CD4-positive, alpha-beta memory T cell (primary cell): ENCODE results near the gene GAK. TPM values are rescaled to one million over a fixed set of nuclear protein-coding genes. Genes with fewer than 3 reads are reported as not detected.

Source experiments
- CTCF ChIA-PET: fragments of 350-600 bp; sonication (Branson Sonifier 250); formaldehyde crosslinking; loops from one replicate; lab custom pipeline; 2021; ENCODE audit warnings: inconsistent platforms; ENCODE audit not compliant: partially characterized antibody; lab: Charles Lee
- POLR2A ChIA-PET: fragments of 350-600 bp; sonication (Branson Sonifier 250); formaldehyde crosslinking; loops from one replicate; lab custom pipeline; 2021; ENCODE audit not compliant: partially characterized antibody; lab: Charles Lee
- DNase-seq, 5 donors: peaks; one replicate each; pipeline versions ENCODE4 v3.0.0 to v3.0.0-alpha.2; 2020 to 2022; ENCODE audit warnings: mixed read lengths in 1 of 5
- H3K27ac ChIP-seq: one replicate; pipeline ENCODE4 v1.7.0; 2013; ENCODE audit warnings: low read depth, low read length
- H3K27me3 ChIP-seq: 2 replicates; pipeline ENCODE4 v1.7.0; 2013; ENCODE audit warnings: mild to moderate bottlenecking, low read length, moderate library complexity; ENCODE audit not compliant: insufficient read depth
- H3K36me3 ChIP-seq: 2 replicates; pipeline ENCODE4 v1.7.0; 2013; ENCODE audit warnings: mild to moderate bottlenecking, low read length, moderate library complexity; ENCODE audit not compliant: insufficient read depth
- H3K4me1 ChIP-seq: 2 replicates; pipeline ENCODE4 v1.7.0; 2013; ENCODE audit warnings: mild to moderate bottlenecking, low read length, moderate library complexity; ENCODE audit not compliant: insufficient read depth
- H3K4me3 ChIP-seq, 2 donors: one replicate each; pipeline ENCODE4 v1.7.0; 2013; ENCODE audit warnings: low read length in 2 of 2, mild to moderate bottlenecking in 1 of 2
- H3K9me3 ChIP-seq, 2 donors: one replicate each; pipeline ENCODE4 v1.7.0; 2013; ENCODE audit warnings: low read length in 2 of 2, control low read depth in 1 of 2; ENCODE audit not compliant: control insufficient read depth in 1 of 2
- H3K27ac Mint-ChIP-seq, 7 donors: one replicate each; pipeline ENCODE4 v1.8.0; 2020 to 2021; ENCODE audit warnings: mixed read lengths in 7 of 7, mild to moderate bottlenecking in 6 of 7, inconsistent platforms in 3 of 7, moderate library complexity in 3 of 7
- H3K27me3 Mint-ChIP-seq, 2 donors: one replicate each; pipeline ENCODE4 v1.8.0; 2020 to 2021; ENCODE audit warnings: mixed read lengths in 2 of 2
- H3K36me3 Mint-ChIP-seq, 2 donors: one replicate each; pipeline ENCODE4 v1.8.0; 2020 to 2021; ENCODE audit warnings: mixed read lengths in 2 of 2, inconsistent platforms in 1 of 2, mild to moderate bottlenecking in 1 of 2
- H3K4me1 Mint-ChIP-seq, 4 donors: one replicate each; pipeline ENCODE4 v1.8.0; 2020 to 2021; ENCODE audit warnings: mixed read lengths in 4 of 4, mild to moderate bottlenecking in 1 of 4
- H3K4me3 Mint-ChIP-seq, 8 donors: one replicate each; pipeline ENCODE4 v1.8.0; 2020 to 2021; ENCODE audit warnings: mixed read lengths in 8 of 8, mild to moderate bottlenecking in 7 of 8, moderate library complexity in 6 of 8, inconsistent platforms in 3 of 8
- H3K9me3 Mint-ChIP-seq, 8 donors: one replicate each; pipeline ENCODE4 v1.8.0; 2020 to 2021; ENCODE audit warnings: mixed read lengths in 8 of 8, mild to moderate bottlenecking in 5 of 8, inconsistent platforms in 3 of 8, moderate library complexity in 1 of 8
- intact Hi-C: fragments of 100-400 bp; cut with micrococcal nuclease; formaldehyde crosslinking; loops from one replicate; pipeline ENCODE4 v1.15.1; 2023
- polyA plus RNA-seq, 2 donors: library from polyadenylated mRNA; unstranded; fragments of 300-500 nt; fragmentation: Illumina TruSeq; gene quantifications; one replicate each; pipeline ENCODE4 v1.2.3, GENCODE V29; 2021
- total RNA-seq, 2 experiments: library from RNA; stranded (reverse); gene quantifications; one replicate each; pipeline ENCODE4 v1.2.3, GENCODE V29; 2021

Gene GAK
- total and polyA plus RNA-seq, 4 experiments from 2014 or later: 32.5 to 188 (median 130) TPM

- Mint-ChIP-seq H3K27me3 (no peaks in the 10 kb centered on the region), H3K27ac (no peak overlapping the region), H3K9me3 (peaks cover 0 to 2% (median 0%) of the 10 kb centered on the region in 8 donors), H3K36me3 (peaks cover 32 to 45% of the 10 kb centered on the region in 2 donors), H3K4me3 (no peak overlapping the region), H3K4me1 (peaks cover 0 to 11% (median 5%) of the 10 kb centered on the region in 4 donors)
- Histone ChIP-seq H3K27ac (no peak overlapping the region), H3K4me3 (no peak overlapping the region), H3K4me1 (no peaks in the 10 kb centered on the region), H3K27me3 (no peaks in the 10 kb centered on the region), H3K36me3 (peaks cover 15% of the 10 kb centered on the region), H3K9me3 (no peaks in the 10 kb centered on the region)
- ChIA-PET CTCF (no interaction called here), POLR2A (no interaction called here)
- no peak for DNase-seq
- intact Hi-C loops: no loop called here
Measured at GRCh38 chr4:901192-901910, 30.8 kb downstream of the GAK start.

DNA sequence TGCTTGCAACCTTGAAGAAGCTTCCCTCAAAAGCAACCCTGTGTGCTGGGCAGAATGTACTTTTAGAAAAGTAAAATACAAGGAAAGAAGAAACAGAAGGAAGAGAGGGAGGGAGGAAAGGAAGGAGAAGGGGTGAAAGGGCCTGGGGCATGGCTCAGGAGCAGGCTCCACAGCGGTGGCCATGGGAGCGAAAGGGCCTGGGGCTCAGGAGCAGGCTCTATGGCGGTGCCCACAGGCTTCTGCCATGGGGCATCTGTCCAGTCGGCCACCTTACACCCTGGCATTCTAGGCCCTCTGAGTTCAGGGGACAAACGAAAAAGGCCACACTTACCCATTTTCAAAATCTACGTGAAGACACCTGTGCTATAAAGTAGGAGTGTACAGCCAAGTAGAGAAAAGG, 31.4 kb downstream of the GAK start:
- Histone ChIP-seq H3K27ac (no peak overlapping the region), H3K4me3 (no peak overlapping the region), H3K36me3 (peaks cover 18% of the 10 kb centered on the region), H3K27me3 (no peaks in the 10 kb centered on the region), H3K9me3 (no peaks in the 10 kb centered on the region), H3K4me1 (no peaks in the 10 kb centered on the region)
- peak overlapping the region in 1 of 7 donors; percentile 32 for H3K27ac Mint-ChIP-seq
- ChIA-PET POLR2A (no interaction called here), CTCF (no interaction called here)
- H3K4me1 Mint-ChIP-seq: peaks cover 0 to 11% (median 5%) of the 10 kb centered on the region in 4 donors
- intact Hi-C loops: no loop called here
- H3K9me3 Mint-ChIP-seq: peaks cover 0 to 2% (median 0%) of the 10 kb centered on the region in 8 donors
- H3K36me3 Mint-ChIP-seq: peaks cover 30 to 43% of the 10 kb centered on the region in 2 donors
- no peak overlapping the region for H3K4me3 Mint-ChIP-seq
- no peaks in the 10 kb centered on the region for H3K27me3 Mint-ChIP-seq
- no peak for DNase-seq

DNA sequence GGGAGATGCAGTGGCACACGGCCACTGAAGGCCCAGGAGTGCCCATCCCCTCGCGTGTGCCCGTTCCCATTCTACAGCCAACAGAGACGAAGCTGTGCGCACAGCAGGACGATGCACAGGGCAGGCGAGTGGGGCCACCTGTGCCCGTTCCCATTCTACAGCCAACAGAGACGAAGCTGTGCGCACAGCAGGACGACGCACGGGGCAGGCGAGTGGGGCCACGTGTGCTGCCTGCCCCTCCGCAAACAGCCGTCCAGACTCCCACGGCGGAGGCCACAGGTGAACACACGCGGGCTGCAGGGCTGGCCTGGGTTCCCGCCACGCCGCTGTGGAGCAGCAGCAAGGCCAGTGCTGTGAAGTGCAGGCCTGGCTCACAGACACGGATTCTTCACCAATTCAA, 32.0 kb downstream of the GAK start:
- POLR2A ChIA-PET: no interaction called here
- H3K36me3 ChIP-seq: peaks cover 25% of the 10 kb centered on the region
- H3K27ac Mint-ChIP-seq: no peak overlapping the region
- H3K27me3 ChIP-seq: no peaks in the 10 kb centered on the region
- H3K4me3 Mint-ChIP-seq: no peak overlapping the region
- H3K9me3 ChIP-seq: no peaks in the 10 kb centered on the region
- intact Hi-C loops: no loop called here
- H3K4me3 ChIP-seq: no peak overlapping the region
- peaks cover 26 to 45% of the 10 kb centered on the region in 2 donors for H3K36me3 Mint-ChIP-seq
- CTCF ChIA-PET: no interaction called here
- no peak overlapping the region for H3K27ac ChIP-seq
- H3K27me3 Mint-ChIP-seq: no peaks in the 10 kb centered on the region
- H3K4me1 Mint-ChIP-seq: peaks cover 0 to 11% (median 5%) of the 10 kb centered on the region in 4 donors
- DNase-seq: no peak
- H3K4me1 ChIP-seq: no peaks in the 10 kb centered on the region
- peaks cover 0 to 2% (median 0%) of the 10 kb centered on the region in 8 donors for H3K9me3 Mint-ChIP-seq

DNA sequence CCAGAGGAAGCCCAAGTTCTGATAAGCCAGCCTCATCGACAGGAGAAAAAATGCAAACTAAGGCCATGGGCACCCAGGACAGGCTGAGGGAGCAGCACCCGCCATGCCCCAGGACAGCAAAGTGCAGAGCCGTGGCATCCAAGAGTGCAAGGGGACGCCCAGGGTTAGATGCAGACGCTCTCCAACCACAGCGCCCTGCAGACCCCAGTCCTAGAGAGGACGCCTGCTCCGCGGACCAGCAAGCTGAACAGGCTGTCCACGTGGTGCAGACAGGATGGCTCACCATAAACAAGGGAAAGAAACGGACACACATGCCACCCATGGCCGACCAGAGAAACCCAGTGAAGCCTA, 32.6 kb downstream of the GAK start:
- Mint-ChIP-seq H3K4me1 (peaks cover 0 to 11% (median 5%) of the 10 kb centered on the region in 4 donors), H3K9me3 (peaks cover 0 to 2% (median 0%) of the 10 kb centered on the region in 8 donors), H3K27me3 (no peaks in the 10 kb centered on the region), H3K36me3 (peaks cover 22 to 44% of the 10 kb centered on the region in 2 donors), H3K4me3 (no peak overlapping the region), H3K27ac (peak overlapping the region in 1 of 7 donors; percentile 6)
- no peak for DNase-seq
- Histone ChIP-seq H3K27me3 (no peaks in the 10 kb centered on the region), H3K4me3 (no peak overlapping the region), H3K4me1 (no peaks in the 10 kb centered on the region), H3K27ac (no peak overlapping the region), H3K36me3 (peaks cover 21% of the 10 kb centered on the region), H3K9me3 (no peaks in the 10 kb centered on the region)
- intact Hi-C loops: no loop called here
- POLR2A ChIA-PET: no interaction called here
- CTCF ChIA-PET: no interaction called here

DNA sequence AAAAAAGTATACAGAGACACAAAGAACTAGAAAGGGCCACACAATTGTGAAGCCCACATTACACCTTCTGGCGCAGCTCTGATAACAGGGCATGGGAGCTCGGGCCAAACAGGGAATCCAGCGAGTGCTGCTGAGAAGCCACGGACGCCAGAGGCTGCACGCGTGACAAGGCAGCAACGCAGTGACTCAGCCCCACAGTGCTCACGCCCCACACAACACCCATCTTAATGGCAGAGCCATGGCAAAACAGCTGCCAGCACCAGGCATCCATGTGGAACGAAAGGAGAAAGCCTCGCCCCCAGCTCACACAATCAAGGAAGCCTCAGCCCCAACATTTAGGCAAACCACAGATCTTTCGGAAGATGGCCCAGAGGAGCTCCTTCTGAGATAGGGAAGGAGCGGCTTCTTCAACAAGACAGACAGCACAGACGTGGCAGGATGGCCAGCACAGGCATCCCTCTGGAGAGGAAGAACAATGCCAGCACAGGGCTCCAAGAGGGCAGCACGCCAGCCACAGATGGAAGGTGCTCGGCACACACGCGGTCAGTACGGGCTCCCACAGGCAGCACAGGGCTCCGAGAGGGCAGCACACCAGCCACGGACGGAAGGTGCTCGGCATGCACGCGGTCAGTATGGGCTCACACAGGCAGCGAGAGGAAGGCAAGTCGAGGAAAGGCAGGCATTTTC, 33.1 kb downstream of the GAK start:
- H3K4me1 Mint-ChIP-seq: peaks cover 0 to 11% (median 5%) of the 10 kb centered on the region in 4 donors
- no peaks in the 10 kb centered on the region for H3K27me3 Mint-ChIP-seq
- Histone ChIP-seq H3K27ac (no peak overlapping the region), H3K9me3 (no peaks in the 10 kb centered on the region), H3K4me3 (no peak overlapping the region), H3K36me3 (peaks cover 24% of the 10 kb centered on the region), H3K27me3 (no peaks in the 10 kb centered on the region), H3K4me1 (no peaks in the 10 kb centered on the region)
- no peak for DNase-seq
- ChIA-PET POLR2A (interaction anchor here (0.6 kb wide), 1 partner anchor 1878 kb away, joined by 3 read pairs; no protein-coding TSS in a partner anchor), CTCF (no interaction called here)
- peaks cover 22 to 45% of the 10 kb centered on the region in 2 donors for H3K36me3 Mint-ChIP-seq
- peak overlapping the region in 3 of 7 donors; percentile 6 to 32 (median 29) for H3K27ac Mint-ChIP-seq
- H3K4me3 Mint-ChIP-seq: peak overlapping the region in 1 of 8 donors; percentile 31
- H3K9me3 Mint-ChIP-seq: peaks cover 0 to 2% (median 0%) of the 10 kb centered on the region in 8 donors
- intact Hi-C loops: no loop called here

- Histone ChIP-seq H3K4me3 (no peak overlapping the region), H3K9me3 (no peaks in the 10 kb centered on the region), H3K36me3 (peaks cover 28% of the 10 kb centered on the region), H3K27me3 (no peaks in the 10 kb centered on the region), H3K4me1 (no peaks in the 10 kb centered on the region), H3K27ac (no peak overlapping the region)
- Mint-ChIP-seq H3K4me1 (peaks cover 0 to 9% (median 5%) of the 10 kb centered on the region in 4 donors), H3K4me3 (no peak overlapping the region), H3K9me3 (peaks cover 0 to 2% (median 0%) of the 10 kb centered on the region in 8 donors), H3K27ac (no peak overlapping the region), H3K27me3 (no peaks in the 10 kb centered on the region), H3K36me3 (peaks cover 22 to 43% of the 10 kb centered on the region in 2 donors)
- intact Hi-C loops: no loop called here
- ChIA-PET CTCF (no interaction called here), POLR2A (no interaction called here)
- DNase-seq: no peak
Measured at GRCh38 chr4:898123-898522, 34.0 kb downstream of the GAK start.

DNA sequence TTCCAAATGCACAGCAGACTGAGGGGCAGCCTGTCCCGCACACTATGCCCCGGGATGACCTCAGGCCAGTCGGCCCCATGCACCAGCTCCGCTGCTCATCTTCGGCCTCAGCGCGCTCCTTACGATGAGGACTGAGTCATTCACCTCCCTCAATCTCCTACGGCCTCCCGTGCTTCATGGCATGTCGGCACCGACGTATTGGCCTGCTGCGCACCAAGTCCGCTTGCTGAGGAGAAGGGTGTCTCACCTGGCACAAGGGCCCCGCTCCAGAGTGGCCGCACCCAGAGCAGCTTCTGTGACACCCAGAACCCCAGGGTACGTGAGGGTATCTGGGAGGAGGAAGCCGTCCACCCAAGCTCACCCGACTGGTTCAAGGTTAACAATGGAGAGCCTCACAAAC, 35.5 kb downstream of the GAK start:
- Mint-ChIP-seq H3K27ac (peak overlapping the region in 1 of 7 donors; percentile 18), H3K4me1 (peaks cover 0 to 4% (median 3%) of the 10 kb centered on the region in 4 donors), H3K36me3 (peaks cover 17 to 40% of the 10 kb centered on the region in 2 donors), H3K9me3 (peaks cover 0 to 2% (median 0%) of the 10 kb centered on the region in 8 donors), H3K4me3 (no peak overlapping the region), H3K27me3 (no peaks in the 10 kb centered on the region)
- Histone ChIP-seq H3K27me3 (no peaks in the 10 kb centered on the region), H3K36me3 (peaks cover 36% of the 10 kb centered on the region), H3K9me3 (no peaks in the 10 kb centered on the region), H3K4me3 (no peak overlapping the region), H3K27ac (no peak overlapping the region), H3K4me1 (no peaks in the 10 kb centered on the region)
- ChIA-PET CTCF (interaction anchor here (0.8 to 1.2 kb wide), 2 partner anchors 15 to 154 kb away, joined by 3 read pairs; no protein-coding TSS in a partner anchor), POLR2A (no interaction called here)
- intact Hi-C loops: no loop called here
- DNase-seq: no peak
